ENCODE results near the gene DYNLT2.

DNA sequence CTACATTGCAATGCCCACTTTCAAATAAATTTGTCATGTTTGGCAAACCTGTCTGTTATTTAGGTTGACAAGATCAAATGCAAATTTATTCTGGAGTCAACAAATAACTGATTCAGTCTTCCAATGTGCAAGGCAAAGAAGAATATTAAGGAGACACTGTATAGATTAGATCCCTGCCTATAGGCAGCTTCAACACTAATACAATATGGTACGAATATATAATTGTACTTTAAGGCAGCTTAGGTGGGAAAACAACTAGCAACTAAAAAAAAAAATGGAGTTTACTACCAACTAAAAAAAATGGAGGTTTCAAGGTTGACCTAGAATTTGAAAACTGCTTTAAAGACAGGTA lies 25.3 kb downstream of the DYNLT2 start:
- TF ChIP-seq CTCF (IDR thresholded peaks at IDR 0.05; ENCODE audit: low read depth, low read length) (no peak), EZH2phosphoT487 (IDR thresholded peaks at IDR 0.05; ENCODE audit: low read depth) (no peak)

Measured in OCI-LY3 (cell line).